HG03103 (cell line): Measurements from ENCODE around the gene CRMP1.
"Not testable (repeated sequence)": the region's sequence is repeated elsewhere in the genome, so short reads cannot be mapped to it uniquely, and the experiment has no call there.

Source experiments
- ATAC-seq: cut with Tn5 transposase; IDR thresholded peaks from one replicate; pipeline ENCODE4 v1.9.1; 2021; ENCODE audit warnings: low read depth; ENCODE audit not compliant: unreplicated experiment

CRMP1 gene

GRCh38 chr4:5863461-5864113, 29.3 kb downstream of the CRMP1 start:
- ATAC-seq: no peak

GRCh38 chr4:5858020-5858769, 34.7 kb downstream of the CRMP1 start:
- no peak for ATAC-seq

GRCh38 chr4:5857199-5857598, 35.7 kb downstream of the CRMP1 start:
- no peak for ATAC-seq

GRCh38 chr4:5856362-5856761, 36.5 kb downstream of the CRMP1 start:
- not testable (repeated sequence) for ATAC-seq

GRCh38 chr4:5854929-5855328, 38.0 kb downstream of the CRMP1 start:
- ATAC-seq: no peak

- no peak for ATAC-seq
Measured at GRCh38 chr4:5852523-5853202, 40.2 kb downstream of the CRMP1 start.

- ATAC-seq: no peak
Measured at GRCh38 chr4:5851637-5852301, 41.1 kb downstream of the CRMP1 start.

- no peak for ATAC-seq
Measured at GRCh38 chr4:5845035-5845905, 47.6 kb downstream of the CRMP1 start.

GRCh38 chr4:5843573-5844530, 49.0 kb downstream of the CRMP1 start:
- ATAC-seq: no peak

- no peak for ATAC-seq
Measured at GRCh38 chr4:5842456-5842855, 50.4 kb downstream of the CRMP1 start.

GRCh38 chr4:5839751-5840674, 52.9 kb downstream of the CRMP1 start:
- ATAC-seq: no peak

- ATAC-seq: no peak
Measured at GRCh38 chr4:5839332-5839731, 53.6 kb downstream of the CRMP1 start.

GRCh38 chr4:5837483-5837882, 55.4 kb downstream of the CRMP1 start:
- not testable (repeated sequence) for ATAC-seq

GRCh38 chr4:5836943-5837342, 55.9 kb downstream of the CRMP1 start:
- no peak for ATAC-seq

GRCh38 chr4:5828005-5828391, 64.9 kb downstream of the CRMP1 start:
- ATAC-seq: no peak

GRCh38 chr4:5827108-5828004, 65.5 kb downstream of the CRMP1 start:
- ATAC-seq: no peak
